Mucosa of stomach (tissue), 1 donor: ENCODE data around the gene MACROH2A2.
"Not testable (repeated sequence)": the region's sequence is repeated elsewhere in the genome, so short reads cannot be mapped to it uniquely, and the experiment has no call there.

Experiments
- H3K27me3 ChIP-seq: one replicate; pipeline ENCODE4 v1.7.0; 2013; ENCODE audit warnings: mild to moderate bottlenecking, low read length; ENCODE audit not compliant: control insufficient read depth, insufficient read depth
- H3K36me3 ChIP-seq: one replicate; pipeline ENCODE4 v1.7.0; 2013; ENCODE audit warnings: low read length; ENCODE audit not compliant: control insufficient read depth, insufficient read depth
- H3K4me1 ChIP-seq: one replicate; pipeline ENCODE4 v1.7.0; 2013; ENCODE audit warnings: mild to moderate bottlenecking, low read length; ENCODE audit not compliant: control insufficient read depth, insufficient read depth
- H3K4me3 ChIP-seq: one replicate; pipeline ENCODE4 v1.7.0; 2013; ENCODE audit warnings: low read length
- H3K9ac ChIP-seq: one replicate; pipeline ENCODE4 v1.7.0; 2013; ENCODE audit warnings: mild to moderate bottlenecking, low read length, moderate library complexity
- H3K9me3 ChIP-seq: one replicate; pipeline ENCODE4 v1.7.0; 2013; ENCODE audit warnings: mild to moderate bottlenecking, low read length, moderate library complexity; ENCODE audit not compliant: control insufficient read depth
- donor health status: Pancreatic carcinoma.

Gene MACROH2A2

DNA sequence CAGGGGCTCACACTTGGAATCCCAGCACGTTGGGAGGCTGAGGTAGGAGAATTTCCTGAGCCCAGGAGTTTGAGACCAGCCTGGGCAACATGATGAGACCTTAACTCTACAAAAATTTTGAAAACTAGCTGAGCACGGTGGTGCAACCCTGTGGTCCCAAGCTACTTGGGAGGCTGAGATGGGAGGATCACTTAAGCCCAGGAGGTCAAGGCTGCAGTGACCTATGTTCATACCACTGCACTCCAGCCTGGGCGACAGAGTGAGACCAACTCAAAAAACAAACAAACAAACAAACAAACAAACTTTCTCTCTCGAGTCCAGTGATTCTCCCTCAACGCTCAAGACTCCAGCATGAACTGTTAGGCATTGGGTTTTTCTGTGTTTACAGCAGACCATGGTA, 95.9 kb downstream of the MACROH2A2 start:
- no peaks in the 10 kb centered on the region for H3K9me3 ChIP-seq
- no peak overlapping the region for H3K4me3 ChIP-seq
- no peaks in the 10 kb centered on the region for H3K36me3 ChIP-seq
- peaks cover 14% of the 10 kb centered on the region for H3K4me1 ChIP-seq
- no peaks in the 10 kb centered on the region for H3K27me3 ChIP-seq
- no peak overlapping the region for H3K9ac ChIP-seq

DNA sequence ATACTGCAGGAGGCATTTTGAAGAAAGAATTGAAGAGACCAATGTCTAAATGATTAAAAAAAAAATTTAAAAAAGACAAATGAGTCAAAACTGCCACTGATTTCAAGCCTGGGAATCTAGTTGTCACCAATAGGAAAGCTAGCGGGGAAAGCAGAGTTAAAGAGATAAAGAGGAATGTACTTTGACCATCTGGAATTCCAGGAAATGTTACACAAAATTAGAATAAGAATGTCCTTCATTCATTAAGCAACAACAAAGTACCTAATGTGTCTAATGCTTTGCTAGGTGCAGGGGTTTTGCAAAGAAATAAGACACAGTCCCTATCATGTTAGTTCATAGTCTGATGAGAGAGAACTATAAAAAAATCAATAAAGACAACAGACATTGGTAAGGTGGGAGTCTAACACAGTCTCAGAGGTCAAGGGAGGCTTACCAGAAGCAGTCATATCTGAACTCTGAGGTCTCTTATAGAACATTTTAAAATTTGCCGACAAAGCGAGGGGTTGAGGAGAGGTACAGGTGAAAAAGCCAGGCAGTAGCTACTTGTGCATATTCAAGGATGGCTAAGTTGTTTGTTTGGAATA, 102.7 kb downstream of the MACROH2A2 start:
- Histone ChIP-seq H3K9me3 (no peaks in the 10 kb centered on the region), H3K4me3 (no peak overlapping the region), H3K4me1 (peaks cover 5% of the 10 kb centered on the region), H3K36me3 (peaks cover 13% of the 10 kb centered on the region), H3K9ac (no peak overlapping the region), H3K27me3 (no peaks in the 10 kb centered on the region)

DNA sequence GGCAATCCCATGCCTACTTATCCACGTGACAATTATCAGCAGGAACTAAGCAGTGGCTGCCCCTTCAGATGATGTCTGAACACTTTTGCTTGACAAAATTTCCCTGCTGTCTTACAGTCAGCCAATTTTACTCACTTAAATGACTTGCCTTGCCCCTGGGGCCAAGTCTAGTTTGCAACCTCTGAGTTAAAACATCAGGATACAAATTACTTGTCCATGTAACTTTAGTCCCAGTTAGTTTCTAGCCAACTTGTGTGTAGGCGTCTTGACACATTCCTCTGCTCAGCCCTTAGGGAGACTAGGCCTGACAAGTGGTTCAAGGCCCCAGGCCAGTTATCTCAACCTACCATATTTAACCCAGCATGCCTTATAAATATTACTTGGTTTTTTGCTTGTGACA, 105.5 kb downstream of the MACROH2A2 start:
- peaks cover 5% of the 10 kb centered on the region for H3K4me1 ChIP-seq
- no peak overlapping the region for H3K9ac ChIP-seq
- H3K9me3 ChIP-seq = no peaks in the 10 kb centered on the region
- H3K36me3 ChIP-seq = peaks cover 13% of the 10 kb centered on the region
- H3K27me3 ChIP-seq = no peaks in the 10 kb centered on the region
- no peak overlapping the region for H3K4me3 ChIP-seq

DNA sequence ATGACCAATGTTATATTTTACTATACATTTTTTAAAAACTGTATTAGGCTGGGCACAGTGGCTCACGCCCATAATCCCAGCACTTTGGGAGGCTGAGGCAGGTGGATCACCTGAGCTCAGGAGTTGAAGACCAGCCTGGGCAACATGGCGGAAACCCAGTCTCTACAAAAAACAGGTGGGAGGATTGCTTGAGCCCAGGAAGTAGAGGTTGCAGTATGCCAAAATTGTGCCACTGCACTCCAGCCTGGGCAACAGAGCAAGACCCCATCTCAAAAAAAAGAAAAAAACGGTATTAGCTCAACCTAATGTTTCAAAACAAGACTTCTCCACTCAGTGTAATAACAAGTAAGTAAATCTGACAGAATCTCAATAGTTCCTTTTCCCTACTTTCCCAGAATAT, 106.7 kb downstream of the MACROH2A2 start:
- not testable (repeated sequence) for H3K4me1 ChIP-seq, H3K9me3 ChIP-seq, H3K4me3 ChIP-seq, H3K9ac ChIP-seq, H3K27me3 ChIP-seq
- peaks cover 13% of the 10 kb centered on the region for H3K36me3 ChIP-seq

DNA sequence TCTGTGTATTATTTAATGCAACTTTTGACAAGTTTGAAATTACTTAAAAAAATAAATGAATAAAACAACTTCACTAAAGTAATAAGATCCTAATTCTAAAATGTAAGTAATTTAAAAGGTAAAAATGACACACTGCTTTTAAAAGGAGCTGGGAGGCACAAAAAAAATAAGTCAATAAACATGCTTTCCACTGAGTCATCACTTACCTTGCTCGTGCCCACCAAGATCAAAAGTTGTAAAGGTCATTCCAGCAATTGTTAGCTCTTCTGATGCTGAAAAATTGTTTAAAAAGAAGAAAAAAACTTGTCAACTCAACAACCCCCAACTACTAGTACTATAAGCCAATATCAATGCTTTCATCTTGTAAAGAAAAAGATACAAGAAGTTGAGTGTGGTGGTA, 108.2 kb downstream of the MACROH2A2 start:
- Histone ChIP-seq H3K27me3 (no peaks in the 10 kb centered on the region), H3K4me1 (no peaks in the 10 kb centered on the region), H3K9ac (no peak overlapping the region), H3K9me3 (no peaks in the 10 kb centered on the region), H3K36me3 (peaks cover 9% of the 10 kb centered on the region), H3K4me3 (no peak overlapping the region)
